Breast epithelium (tissue), 4 donors: Measurements from ENCODE around the gene ERO1B. TPM values are rescaled to one million over a fixed set of nuclear protein-coding genes. Genes with fewer than 3 reads are reported as not detected.

Source experiments
- DNase-seq, 2 donors: peaks; one replicate each; pipeline ENCODE4 v3.0.0-alpha.2; 2019; ENCODE audit warnings: low spot score in 2 of 2
- H3K27ac ChIP-seq, 2 donors: fragments of 200-600 bp; sonication (generic) in 1 of 2; one replicate each; pipeline ENCODE4 v1.5.1; 2016 to 2019; ENCODE audit warnings: mild to moderate bottlenecking in 1 of 2
- H3K27me3 ChIP-seq, 2 donors: fragments of 200-600 bp; sonication (generic) in 1 of 2; one replicate each; pipeline versions ENCODE4 v1.5.1 to v1.6.0; 2017 to 2019; ENCODE audit warnings: control low read depth in 1 of 2, mild to moderate bottlenecking in 1 of 2
- H3K36me3 ChIP-seq: fragments of 200-600 bp; one replicate; pipeline ENCODE4 v1.5.1; 2019
- H3K4me1 ChIP-seq, 2 donors: fragments of 200-600 bp; sonication (generic); one replicate each; pipeline ENCODE4 v1.5.1; 2016 to 2019; ENCODE audit warnings: control low read depth in 1 of 2
- H3K4me3 ChIP-seq, 3 donors: fragments of 200-600 bp; sonication (generic); 1 replicate in 2 of 3; 2 replicates in 1 of 3; pipeline ENCODE4 v1.5.1; 2016 to 2019; ENCODE audit warnings: mild to moderate bottlenecking in 3 of 3, moderate library complexity in 2 of 3
- H3K9me3 ChIP-seq, 2 donors: fragments of 200-600 bp; sonication (generic) in 1 of 2; one replicate each; pipeline ENCODE4 v1.5.1; 2016 to 2019; ENCODE audit warnings: control low read depth in 1 of 2
- POLR2A ChIP-seq: fragments of 450-650 bp; IDR thresholded peaks from one replicate; pipeline ENCODE4 v1.6.1; 2016; ENCODE audit warnings: antibody characterized with exemption, mild to moderate bottlenecking, moderate library complexity
- POLR2AphosphoS5 ChIP-seq, 3 donors: sonication (generic); formaldehyde crosslinking; IDR thresholded peaks; one replicate each; pipeline ENCODE4 v1.6.1; 2017; ENCODE audit warnings: antibody characterized with exemption in 3 of 3
- intact Hi-C: fragments of 100-400 bp; cut with DNase I; formaldehyde crosslinking; loops from one replicate; pipeline ENCODE4 v1.15.1; 2023; ENCODE audit warnings: low total_unique reads
- total RNA-seq, 3 donors: library from RNA; depleted of rRNA; stranded (reverse); fragments of >200 nt; gene quantifications; one replicate each; pipeline ENCODE4 v1.1.0, GENCODE V29; 2016
- TF ChIP-seq, protein P1 (sequence below), 3 donors: fragments of 450-650 bp; IDR thresholded peaks; one replicate each; pipeline ENCODE4 v1.5.1; 2016 to 2017; ENCODE audit warnings: antibody characterized with exemption in 3 of 3, mild to moderate bottlenecking in 3 of 3, moderate library complexity in 3 of 3

Gene ERO1B
- total RNA-seq, 3 donors from 2014 or later: 9.0 to 23.1 (median 17.0) TPM

DNA sequence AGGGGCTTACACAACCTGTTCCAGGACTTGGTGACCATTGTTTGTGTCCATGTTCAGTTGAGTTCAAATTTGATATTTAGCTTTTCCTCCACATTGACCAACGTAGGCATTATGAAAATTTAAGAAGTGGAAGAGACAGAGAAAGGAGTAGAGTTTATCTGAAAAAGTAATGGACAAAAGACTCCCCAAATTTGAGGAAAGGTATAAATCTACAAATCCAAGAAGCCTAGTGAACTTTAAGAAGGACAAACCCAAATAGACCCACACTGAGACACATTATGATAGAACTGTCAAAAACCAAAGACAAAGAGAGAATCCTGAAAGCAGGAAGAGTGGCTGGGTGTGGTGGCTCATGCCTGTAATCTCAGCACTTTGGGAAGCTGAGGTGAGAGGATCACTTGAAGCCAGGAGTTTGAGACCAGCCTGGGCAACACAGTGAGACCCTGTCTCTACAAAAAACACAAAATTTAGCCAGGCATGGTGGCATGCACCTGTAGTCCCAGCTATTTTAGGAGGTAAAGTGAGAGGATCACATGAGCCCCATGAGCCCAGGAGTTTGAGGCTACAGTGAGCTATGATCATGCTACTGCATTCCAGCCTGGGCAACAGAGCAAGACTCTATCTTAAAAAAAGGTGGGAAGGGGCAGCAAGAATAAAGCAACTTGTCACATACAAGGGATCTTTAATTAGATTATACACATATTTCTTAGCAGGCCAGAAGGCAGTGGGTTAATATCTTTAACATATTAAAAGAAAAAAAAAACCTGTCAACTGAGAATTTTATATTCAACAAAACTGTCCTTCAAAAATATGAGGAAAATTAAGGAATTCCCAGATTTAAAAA is 41.0 kb upstream of the ERO1B start:
- no peak for DNase-seq
- peaks cover 9 to 26% of the 10 kb centered on the region in 2 donors for H3K9me3 ChIP-seq
- TF ChIP-seq, protein P1, sequence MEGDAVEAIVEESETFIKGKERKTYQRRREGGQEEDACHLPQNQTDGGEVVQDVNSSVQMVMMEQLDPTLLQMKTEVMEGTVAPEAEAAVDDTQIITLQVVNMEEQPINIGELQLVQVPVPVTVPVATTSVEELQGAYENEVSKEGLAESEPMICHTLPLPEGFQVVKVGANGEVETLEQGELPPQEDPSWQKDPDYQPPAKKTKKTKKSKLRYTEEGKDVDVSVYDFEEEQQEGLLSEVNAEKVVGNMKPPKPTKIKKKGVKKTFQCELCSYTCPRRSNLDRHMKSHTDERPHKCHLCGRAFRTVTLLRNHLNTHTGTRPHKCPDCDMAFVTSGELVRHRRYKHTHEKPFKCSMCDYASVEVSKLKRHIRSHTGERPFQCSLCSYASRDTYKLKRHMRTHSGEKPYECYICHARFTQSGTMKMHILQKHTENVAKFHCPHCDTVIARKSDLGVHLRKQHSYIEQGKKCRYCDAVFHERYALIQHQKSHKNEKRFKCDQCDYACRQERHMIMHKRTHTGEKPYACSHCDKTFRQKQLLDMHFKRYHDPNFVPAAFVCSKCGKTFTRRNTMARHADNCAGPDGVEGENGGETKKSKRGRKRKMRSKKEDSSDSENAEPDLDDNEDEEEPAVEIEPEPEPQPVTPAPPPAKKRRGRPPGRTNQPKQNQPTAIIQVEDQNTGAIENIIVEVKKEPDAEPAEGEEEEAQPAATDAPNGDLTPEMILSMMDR (IDR thresholded peaks at IDR 0.05): no peak
- TF ChIP-seq POLR2AphosphoS5 (IDR thresholded peaks at IDR 0.05): no peak
- no peak for TF ChIP-seq POLR2A
- intact Hi-C loops: no loop called here
- H3K27ac ChIP-seq: no peak overlapping the region
- H3K4me1 ChIP-seq: no peaks in the 10 kb centered on the region
- no peaks in the 10 kb centered on the region for H3K27me3 ChIP-seq
- no peak overlapping the region for H3K4me3 ChIP-seq
- H3K36me3 ChIP-seq: no peaks in the 10 kb centered on the region

DNA sequence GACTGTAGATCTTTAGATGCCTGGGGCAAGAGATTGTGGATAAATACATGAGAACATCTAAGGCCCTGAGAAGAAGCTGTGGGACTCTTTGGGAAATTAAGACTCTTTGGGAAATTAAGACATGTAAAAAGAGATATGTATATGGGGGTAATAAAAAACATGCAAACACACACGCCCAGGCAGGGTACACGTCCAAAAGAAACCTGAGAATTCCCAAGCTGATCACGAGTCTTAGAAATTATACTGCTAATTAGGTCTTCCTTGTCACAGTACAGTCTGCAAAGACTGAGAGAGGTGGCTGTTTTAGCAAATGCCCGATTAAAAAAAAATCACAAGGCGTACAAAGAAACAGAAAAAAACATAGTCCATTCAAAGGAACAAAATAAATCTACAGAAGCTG is 39.3 kb upstream of the ERO1B start:
- peaks cover 9 to 26% of the 10 kb centered on the region in 2 donors for H3K9me3 ChIP-seq
- no peak for DNase-seq
- intact Hi-C loops: no loop called here
- H3K27ac ChIP-seq: no peak overlapping the region
- TF ChIP-seq POLR2AphosphoS5 (IDR thresholded peaks at IDR 0.05): no peak
- TF ChIP-seq, protein P1 (IDR thresholded peaks at IDR 0.05): no peak
- no peak for TF ChIP-seq POLR2A
- no peak overlapping the region for H3K4me3 ChIP-seq
- no peaks in the 10 kb centered on the region for H3K36me3 ChIP-seq
- H3K27me3 ChIP-seq: no peaks in the 10 kb centered on the region
- H3K4me1 ChIP-seq: no peaks in the 10 kb centered on the region

DNA sequence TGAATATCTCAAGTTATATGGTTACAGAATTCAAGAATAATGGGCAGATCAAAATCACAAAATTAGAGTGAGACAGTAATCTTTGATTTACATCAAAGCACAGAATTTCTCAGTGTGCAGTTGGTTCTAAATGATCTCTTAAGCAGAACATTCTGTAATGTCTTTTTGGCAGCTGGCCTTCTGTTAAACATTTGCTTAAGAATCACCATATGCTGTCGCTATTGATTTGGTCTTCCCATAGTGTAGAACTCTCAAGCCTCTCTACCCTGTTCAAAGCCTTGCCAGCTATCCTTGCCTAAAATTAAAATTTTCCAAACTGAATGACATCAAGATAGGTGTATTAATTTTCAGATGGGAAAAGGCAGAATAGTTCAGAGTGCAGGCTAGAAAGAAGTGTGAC is 38.9 kb upstream of the ERO1B start:
- TF ChIP-seq, protein P1 (IDR thresholded peaks at IDR 0.05): no peak
- TF ChIP-seq POLR2A: no peak
- TF ChIP-seq POLR2AphosphoS5 (IDR thresholded peaks at IDR 0.05): no peak
- Histone ChIP-seq H3K36me3 (no peaks in the 10 kb centered on the region), H3K27ac (no peak overlapping the region)

DNA sequence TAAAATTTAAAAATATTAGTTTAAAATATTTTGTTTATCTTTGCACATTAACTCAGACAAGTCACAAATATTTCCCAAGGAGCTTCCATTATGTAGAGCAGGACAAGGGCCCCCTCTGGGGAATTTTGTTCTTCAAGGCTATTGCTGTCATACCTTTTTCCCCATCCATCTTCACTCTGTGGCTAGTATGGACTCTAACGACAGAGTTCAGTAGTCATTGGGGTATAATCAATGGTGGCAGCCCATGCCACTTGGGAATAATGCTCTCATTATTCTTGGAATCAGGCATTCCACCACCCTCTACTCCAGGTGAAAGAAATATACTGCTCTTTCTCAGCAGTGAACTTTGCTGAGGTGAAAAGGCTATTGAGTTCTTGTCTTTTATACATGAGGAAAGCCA is 38.5 kb upstream of the ERO1B start:
- no peak overlapping the region for H3K4me3 ChIP-seq
- no peak overlapping the region for H3K27ac ChIP-seq
- H3K27me3 ChIP-seq: no peaks in the 10 kb centered on the region
- no peak for DNase-seq
- H3K36me3 ChIP-seq: no peaks in the 10 kb centered on the region
- intact Hi-C loops: no loop called here
- H3K4me1 ChIP-seq: no peaks in the 10 kb centered on the region
- peaks cover 9 to 26% of the 10 kb centered on the region in 2 donors for H3K9me3 ChIP-seq
- no peak for TF ChIP-seq POLR2AphosphoS5 (IDR thresholded peaks at IDR 0.05)

More for the DNA sequence above, 38.9 kb upstream of the ERO1B start:
- Histone ChIP-seq H3K27me3 (no peaks in the 10 kb centered on the region), H3K4me3 (no peak overlapping the region), H3K9me3 (peaks cover 9 to 26% of the 10 kb centered on the region in 2 donors), H3K4me1 (no peaks in the 10 kb centered on the region)
- intact Hi-C loops: no loop called here
- DNase-seq: no peak

DNA sequence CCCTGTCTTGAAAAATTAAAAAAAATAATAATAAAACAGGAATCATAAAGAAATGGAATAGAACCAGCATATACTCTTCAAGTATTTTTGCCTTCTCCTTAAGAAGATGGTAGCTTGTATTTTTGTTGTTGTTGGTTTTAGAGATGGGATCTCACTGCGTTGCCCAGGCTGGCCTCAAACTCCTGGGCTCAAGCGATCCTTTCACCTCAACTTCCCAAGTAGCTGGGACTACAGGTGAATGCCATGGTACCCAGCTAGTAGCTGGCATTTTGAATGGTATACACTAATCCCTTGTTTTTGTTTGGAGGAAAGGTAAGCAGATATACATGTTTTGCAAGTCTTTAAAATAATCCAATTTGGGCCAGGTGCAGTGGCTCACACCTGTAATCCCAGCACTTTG is 34.7 kb upstream of the ERO1B start:
- no peaks in the 10 kb centered on the region for H3K9me3 ChIP-seq
- TF ChIP-seq POLR2A (no peak), POLR2AphosphoS5 (IDR thresholded peaks at IDR 0.05) (no peak)
- TF ChIP-seq, protein P1 (IDR thresholded peaks at IDR 0.05): no peak
- intact Hi-C loops: no loop called here
- no peak overlapping the region for H3K4me3 ChIP-seq
- no peaks in the 10 kb centered on the region for H3K4me1 ChIP-seq
- no peaks in the 10 kb centered on the region for H3K36me3 ChIP-seq
- no peak for DNase-seq
- no peak overlapping the region for H3K27ac ChIP-seq
- H3K27me3 ChIP-seq: no peaks in the 10 kb centered on the region
